ENCODE data around the gene FAM90A1. TPM values are rescaled to one million over a fixed set of nuclear protein-coding genes. Genes with fewer than 3 reads are reported as not detected.
A peak's percentile ranks its signal among the peaks of the same experiment; 100 is the strongest.
"Not testable (repeated sequence)": the region's sequence is repeated elsewhere in the genome, so short reads cannot be mapped to it uniquely, and the experiment has no call there.

Gene FAM90A1, protein sequence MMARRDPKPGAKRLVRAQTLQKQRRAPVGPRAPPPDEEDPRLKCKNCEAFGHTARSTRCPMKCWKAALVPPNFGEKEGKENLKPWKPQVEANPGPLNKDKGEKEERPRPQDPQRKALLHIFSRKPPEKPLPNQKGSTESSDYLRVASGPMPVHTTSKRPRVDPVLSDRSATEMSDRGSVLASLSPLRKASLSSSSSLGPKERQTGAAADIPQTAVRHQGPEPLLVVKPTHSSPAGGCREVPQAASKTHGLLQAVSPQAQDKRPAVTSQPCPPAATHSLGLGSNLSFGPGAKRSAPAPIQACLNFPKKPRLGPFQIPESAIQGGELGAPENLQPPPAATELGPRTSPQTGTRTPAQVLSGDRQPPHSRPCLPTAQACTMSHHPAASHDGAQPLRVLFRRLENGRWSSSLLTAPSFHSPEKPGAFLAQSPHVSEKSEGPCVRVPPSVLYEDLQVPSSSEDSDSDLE
- polyA plus RNA-seq (ENCODE audit: insufficient read length) = 1.8 TPM

DNA sequence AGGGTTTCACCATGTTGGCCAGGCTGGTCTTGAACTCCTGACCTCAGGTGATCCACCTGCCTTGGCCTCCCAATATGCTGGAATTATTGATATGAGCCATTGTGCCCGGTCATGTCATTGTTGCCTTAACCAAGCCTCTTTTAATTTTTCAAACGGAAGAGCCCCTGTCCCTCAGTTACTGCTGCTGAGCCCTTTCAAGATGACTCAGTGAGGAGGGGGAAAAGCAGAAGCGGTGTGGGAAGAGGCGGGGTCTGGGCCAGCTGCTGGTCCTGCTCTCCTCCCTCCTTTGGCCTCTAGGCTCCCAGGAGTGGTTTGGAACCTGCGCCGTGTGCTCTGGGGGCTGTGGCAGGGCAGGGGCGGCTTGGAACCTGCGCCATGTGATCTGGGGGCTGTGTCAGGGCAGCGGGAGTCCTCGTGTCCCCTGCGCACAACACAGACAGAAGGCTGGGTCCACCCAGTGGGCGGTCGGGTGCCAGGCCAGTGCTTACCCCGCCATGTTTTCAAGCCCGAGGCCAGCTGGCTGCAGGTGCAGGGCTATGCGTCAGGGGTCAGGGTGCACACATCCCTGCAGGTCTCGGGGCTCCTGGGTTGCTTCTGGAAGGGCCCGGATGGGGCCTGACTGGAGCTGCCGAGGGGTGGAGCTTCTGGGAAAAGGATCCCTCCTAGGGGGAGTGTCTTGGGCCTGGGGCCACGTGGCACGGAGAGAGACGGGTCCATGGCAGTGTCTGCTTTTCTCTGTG is at the start of gene FAM90A1:
FAM90A1 (minus strand) TSS at position 627 of the 740 bp plus-strand sequence. CDS start 2,786 bp downstream, outside the sequence.
- not testable (repeated sequence) for DNase-seq (ENCODE audit: low read depth)

DNA sequence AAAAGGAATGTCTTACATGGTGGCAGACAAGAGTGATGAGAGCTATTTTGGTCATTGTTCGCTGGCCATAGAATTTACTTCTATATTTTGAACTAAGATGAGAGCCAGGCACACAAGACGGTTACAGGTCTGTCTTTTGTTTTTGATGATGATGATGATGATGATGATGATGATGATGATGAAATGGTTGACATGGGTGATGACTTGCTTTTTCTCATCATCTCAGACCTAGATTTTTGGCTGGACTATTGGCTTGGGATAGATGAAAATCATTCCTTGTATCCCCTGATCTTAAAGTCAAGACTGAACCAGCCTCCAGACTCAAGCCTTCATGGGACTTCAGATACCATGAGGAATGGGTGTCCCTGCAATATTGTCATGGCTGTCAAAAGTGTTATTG is 49.0 kb upstream of the FAM90A1 start:
- DNase-seq (ENCODE audit: low read depth) = not testable (repeated sequence)

DNA sequence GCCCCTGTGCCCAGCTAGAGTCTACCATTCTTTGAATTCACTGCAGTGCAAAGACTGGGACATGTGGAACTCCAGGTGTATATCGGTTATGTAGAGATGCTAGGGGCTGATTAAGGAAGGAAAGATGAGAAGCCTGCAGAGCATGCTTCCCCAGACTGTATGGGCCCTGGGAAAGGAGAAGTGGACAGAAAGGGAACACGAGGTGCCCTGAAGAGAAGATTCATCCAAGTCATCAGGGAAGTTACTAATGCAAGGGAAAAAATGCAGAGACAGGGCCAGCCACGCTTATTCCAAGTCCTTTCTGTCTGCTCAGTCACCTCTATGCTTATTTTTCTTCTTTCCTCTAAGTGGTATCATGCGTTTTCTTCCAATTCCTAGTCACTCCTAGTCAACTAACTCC is 39.3 kb upstream of the FAM90A1 start:
- not testable (repeated sequence) for DNase-seq (ENCODE audit: low read depth)

DNA sequence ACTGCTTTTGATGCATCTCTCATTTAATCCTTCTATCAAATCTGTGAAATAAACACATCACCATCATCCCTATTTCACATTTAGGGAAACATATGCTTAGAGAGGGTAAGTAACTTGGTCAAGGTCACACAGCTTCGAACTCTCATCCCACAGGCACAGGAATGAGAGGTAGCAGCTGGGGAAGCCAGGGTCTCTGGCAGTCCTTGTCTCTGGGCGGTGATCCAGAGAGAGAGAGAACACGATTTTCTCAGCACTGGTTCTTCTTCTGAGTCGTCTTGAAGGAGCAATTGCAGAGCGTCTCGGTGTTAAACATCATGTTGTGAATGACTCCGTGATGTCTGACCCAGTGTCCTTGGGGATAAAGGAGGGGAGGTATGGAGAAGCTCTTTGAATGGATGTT is 36.8 kb upstream of the FAM90A1 start:
- not testable (repeated sequence) for DNase-seq (ENCODE audit: low read depth)

DNA sequence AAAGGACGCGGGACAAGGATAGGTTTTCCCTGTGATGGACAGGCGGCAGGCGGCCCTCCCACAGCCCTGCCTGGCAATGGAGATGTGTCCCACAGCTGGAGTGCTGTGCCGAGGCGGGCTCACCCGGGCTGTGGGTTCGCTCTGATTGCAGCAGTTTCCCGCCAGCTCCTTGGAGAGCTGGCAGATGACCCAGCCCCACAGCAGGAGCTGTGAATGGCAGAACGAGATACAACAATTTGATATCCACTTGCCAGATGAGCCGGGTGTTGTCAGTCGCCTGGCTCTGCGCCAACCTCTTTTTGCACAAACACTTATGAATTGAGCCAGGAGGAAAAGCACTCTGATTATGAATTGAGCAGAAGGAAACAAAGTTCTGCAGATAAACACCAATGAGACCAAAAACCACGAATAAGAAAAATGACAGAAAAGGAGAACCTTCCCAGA is 33.7 kb upstream of the FAM90A1 start:
- DNase-seq (ENCODE audit: low read depth) = not testable (repeated sequence)

DNA sequence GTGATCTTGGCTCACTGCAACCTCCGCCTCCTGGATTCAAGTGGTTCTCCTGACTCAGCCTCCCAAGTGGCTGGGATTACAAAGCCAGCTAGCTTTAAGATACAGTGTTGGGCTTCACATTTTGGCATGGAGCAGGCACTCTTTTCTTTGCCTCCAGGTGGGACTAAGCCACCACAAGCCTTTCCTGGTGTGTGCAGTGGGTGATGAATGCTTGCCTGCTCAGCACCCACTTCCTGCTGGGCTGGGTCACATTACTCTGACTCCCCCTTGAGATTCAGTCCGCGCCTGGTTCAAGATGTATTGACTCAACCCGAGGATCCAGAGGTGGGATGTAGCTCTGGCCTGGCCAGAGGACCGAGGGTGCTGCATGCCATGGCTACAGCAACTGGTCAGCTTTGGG is 28.9 kb upstream of the FAM90A1 start:
- DNase-seq (ENCODE audit: low read depth) = not testable (repeated sequence)

DNA sequence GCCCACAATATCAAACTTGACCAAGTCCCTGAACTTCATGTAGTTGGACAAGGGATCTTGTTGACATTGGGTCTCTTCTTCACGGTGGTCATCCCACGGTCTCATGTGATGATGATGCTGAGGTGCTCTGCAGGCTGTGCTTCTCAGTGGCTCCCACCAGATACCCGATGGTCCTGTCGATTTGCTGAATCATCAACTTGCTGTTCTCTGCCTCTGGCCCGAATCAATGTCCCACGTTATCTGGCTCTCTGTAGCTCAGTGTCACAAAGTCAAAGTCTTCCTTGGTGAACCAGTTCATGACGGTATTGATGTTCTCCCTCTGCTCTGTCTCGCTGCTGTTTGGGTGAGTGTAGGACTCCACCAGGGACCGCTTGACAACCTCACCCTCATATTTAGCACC is 27.3 kb upstream of the FAM90A1 start:
- not testable (repeated sequence) for DNase-seq (ENCODE audit: low read depth)

DNA sequence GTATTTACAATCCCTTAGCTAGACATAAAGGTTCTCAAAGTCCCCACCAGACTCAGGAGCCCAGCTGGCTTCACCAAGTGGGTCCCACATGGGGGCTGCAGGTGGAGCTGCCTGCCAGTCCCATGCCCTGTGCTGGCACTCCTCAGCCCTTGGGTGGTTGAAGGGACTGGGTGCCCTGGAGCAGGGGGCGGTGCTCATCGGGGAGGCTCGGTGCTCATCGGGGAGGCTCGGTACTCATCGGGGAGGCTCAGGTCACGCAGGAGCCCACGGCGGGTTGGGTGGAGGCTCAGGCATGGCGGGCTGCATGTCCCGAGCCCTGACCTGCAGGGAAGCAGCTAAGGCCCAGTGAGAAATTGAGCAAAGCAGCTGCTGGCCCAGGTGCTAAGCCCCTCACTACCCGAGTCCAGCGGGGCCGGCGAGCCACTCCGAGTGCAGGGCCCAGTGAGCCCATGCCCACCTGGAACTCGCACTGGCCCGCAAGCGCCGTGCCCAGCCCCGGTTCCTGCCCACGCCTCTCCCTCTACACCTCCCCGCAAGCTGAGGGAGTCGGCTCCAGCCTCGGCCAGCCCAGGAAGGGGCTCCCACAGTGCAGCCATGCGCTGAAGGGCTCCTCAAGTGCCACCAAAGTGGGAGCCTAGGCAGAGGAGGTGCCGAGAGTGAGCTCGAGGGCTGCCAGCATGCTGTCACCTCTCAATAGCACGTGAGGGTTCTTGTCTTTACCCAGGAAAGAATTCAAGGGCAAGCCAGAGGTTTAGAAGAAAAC is 24.8 kb upstream of the FAM90A1 start:
- DNase-seq (ENCODE audit: low read depth) = not testable (repeated sequence)

DNA sequence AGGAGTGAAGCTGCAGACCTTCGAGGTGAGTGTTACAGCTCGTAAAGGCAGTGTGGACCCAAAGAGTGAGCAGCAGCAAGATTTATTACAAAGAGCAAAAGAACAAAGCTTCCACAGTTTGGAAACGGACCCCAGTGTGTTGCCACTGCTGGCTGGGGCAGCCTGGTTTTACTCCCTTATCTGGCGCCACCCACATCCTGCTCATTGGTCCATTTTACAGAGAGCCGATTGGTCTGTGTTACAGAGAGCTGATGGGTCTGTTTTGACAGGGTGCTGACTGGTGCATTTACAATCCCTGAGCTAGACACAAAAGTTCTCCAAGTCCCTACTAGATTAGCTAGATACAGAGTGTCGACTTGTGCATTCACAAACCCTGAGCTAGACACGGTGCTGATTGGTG is 24.2 kb upstream of the FAM90A1 start:
- not testable (repeated sequence) for DNase-seq (ENCODE audit: low read depth)

DNA sequence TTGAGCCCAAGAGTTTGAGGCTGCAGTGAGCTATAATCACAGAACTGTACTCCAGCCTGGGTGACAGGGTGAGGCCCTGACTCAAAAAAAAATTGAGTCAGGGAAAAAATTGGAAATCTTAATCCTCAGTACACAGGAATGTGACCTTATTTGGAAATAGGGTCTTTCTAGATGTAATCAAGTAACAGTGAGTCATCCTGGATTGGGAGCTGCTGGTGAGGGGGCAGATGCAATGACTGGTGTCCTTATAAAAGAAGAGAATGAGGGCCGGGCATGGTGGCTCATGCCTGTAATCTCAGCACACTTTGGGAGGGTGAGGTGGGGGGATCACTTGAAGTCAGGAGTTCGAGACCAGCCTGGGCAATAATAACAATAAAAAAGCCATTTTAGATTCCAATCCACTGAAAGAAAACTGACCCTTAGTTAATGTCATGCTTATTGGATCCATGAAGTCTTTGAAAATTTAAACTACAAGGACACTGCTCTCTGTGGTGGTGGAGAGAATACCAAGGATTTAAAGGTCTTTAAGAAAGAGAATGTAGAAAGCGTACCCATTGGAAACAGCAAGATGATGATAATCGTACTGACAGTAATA is 19.6 kb upstream of the FAM90A1 start:
- DNase-seq (ENCODE audit: low read depth) = not testable (repeated sequence)

DNA sequence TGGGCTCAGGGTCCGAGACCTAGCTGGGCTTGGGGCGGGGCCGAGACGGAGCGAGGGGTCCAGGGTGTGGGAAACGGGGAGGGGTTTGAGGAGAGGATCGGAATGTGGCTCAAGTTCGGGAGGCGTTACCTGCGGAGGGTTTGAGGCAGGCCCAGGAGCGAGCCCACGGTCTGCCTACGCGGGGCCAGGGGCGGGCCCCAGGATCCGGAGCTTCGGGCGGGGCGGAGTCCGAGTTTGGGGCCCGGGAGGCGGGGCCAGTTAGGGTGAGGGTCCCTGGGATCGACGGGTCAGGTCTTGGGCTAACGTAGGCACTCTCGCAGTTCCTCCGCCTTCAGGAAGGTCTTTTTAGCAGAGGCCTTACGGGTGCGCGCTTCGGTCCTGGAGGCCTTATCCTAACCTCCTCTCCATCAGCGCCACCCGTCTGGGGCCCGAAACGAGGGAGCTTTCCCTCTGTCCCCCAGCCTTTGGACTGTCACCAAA is 16.3 kb upstream of the FAM90A1 start:
- DNase-seq (ENCODE audit: low read depth) = not testable (repeated sequence)

DNA sequence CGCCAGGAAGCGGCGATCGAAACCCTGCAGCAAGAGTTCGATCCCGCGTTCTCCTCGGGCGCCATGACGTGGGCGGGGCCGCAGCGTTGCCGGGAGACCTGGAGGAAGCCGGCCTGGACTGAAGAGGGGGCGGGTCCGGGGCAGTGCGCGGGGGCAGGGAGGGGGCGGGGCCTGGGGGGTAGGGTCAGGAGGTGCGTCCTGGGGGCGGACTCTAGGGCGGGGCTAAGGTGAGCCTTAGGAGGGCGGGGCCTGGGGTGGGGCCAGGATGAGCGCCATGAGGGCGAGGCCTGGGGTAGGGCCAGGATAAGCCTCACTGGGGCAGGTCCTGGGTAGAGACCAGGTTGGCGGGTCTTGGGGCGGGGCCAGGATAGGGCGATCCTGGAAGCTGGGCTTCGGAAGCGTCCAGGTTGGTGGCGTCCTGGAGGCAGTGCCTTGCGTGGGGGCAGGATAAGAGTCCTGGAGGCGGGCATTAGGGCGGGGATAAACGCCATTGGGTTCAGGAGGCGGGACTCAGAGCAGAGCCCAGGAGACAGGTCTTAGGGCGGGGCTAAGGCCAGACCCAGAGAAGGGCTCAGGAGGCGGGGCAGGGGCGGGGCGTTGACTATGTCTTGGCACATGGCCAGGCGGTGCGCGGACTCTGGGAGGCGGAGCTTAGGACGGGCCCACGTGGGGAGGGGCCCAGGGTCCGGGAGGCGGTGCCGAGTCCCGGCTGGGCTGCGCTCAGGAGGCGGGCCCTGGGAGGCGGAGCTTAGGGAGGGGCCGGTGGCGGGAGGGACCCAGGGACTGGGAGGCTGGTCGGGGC is 15.7 kb upstream of the FAM90A1 start:
- DNase-seq (ENCODE audit: low read depth) = peak; percentile 50

DNA sequence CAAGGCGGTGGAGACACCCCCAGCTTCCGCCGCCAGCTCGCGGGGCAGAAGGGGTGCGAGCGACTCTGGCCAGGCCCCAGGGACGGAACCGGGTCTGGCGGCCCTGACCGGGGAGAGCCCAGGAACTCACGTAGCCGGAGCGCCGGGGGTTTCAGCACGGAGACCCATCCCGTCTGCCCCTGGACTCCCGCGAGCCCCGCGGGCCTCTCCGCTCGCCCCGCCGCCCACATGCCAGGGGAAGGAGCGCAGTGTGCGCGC is 15.1 kb upstream of the FAM90A1 start:
- not testable (repeated sequence) for DNase-seq (ENCODE audit: low read depth)

DNA sequence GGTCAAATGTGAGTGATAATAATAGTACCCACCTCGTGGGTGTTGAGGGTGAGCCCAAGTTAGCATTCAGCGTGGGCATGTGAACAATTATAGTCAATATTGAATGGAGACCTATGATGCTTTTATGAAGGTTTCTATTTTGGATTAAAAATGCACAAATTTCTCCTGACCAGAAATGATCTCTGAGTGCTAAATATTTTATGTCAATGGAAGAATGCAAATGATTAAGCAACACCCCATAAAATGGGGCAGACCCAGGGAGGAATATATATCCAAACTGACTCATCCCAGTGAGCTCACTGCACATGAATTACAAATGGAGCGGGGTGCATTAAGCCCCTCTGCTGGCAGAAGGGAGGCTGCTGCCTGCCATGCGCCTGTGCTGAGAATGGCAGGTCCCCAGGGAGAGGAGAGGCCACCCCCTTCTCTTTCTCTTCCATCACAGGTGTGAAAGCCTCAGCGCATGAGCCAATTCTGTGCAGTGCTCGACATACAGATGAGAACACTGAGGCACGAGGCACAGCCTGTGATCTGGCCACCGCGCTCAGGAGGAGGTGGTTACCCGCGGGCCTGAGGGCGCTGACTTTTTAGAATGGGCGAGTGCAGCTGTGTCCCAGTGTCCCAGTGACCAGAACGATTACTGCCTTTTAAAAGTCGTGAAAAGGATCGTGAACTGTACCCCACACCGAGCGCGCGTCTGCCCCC is 14.7 kb upstream of the FAM90A1 start:
- DNase-seq (ENCODE audit: low read depth) = not testable (repeated sequence)

DNA sequence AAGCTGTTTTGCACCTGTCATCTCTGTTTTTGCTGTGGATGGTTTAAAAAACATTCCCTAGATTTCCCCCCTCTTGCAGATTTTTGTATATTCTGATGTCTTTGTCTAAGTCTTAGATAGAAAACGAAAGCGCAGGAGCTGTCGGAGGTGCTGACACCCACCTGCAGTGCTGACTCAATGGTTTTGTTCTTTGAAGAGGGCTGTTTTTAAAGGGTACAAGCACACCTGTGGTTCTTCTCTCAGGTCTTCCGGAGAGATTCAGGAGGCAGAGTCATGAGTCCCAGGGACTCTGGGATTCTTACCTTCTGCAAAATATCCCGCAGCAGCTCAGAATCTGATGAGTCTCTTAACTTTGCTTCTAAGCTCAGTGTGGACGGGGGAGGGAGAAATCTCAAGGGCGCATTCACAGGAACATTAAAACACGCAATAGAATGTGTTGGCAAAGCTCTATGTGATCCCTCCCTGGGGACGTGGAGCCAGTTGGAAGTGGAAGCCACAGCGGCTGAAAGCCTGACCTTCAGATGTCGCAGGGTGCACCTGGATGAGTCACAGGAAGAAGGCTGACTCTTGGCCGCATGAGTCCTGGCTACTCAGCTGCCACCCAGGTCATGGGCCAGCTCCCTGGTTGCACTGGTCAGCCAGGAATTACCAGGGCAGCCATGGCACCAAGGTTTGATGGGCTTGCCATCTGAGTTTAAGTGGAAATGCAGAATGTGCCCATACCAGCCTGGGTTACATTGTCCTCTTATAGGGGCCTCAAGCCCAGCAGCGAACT is 13.1 kb upstream of the FAM90A1 start:
- not testable (repeated sequence) for DNase-seq (ENCODE audit: low read depth)

DNA sequence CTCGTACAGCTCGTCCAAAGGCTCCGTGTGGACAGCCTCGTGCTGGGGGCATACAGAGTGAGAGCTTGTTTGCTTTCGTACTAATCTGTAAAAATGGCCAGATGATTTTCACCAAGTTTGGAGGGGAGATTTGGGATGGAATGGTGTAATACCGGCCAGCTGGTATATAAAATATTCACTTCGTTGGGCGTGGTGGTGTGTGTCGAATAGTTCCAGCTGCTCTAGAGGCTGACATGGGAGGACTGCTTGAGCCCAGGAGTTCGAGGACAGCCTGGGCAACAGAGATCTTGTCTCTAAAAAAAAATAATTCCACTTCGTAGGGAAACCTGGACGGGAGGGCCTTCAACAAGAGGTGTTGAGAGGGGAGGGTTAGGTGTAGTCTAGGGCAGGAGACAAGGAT is 9.6 kb upstream of the FAM90A1 start:
- DNase-seq (ENCODE audit: low read depth) = not testable (repeated sequence)

DNA sequence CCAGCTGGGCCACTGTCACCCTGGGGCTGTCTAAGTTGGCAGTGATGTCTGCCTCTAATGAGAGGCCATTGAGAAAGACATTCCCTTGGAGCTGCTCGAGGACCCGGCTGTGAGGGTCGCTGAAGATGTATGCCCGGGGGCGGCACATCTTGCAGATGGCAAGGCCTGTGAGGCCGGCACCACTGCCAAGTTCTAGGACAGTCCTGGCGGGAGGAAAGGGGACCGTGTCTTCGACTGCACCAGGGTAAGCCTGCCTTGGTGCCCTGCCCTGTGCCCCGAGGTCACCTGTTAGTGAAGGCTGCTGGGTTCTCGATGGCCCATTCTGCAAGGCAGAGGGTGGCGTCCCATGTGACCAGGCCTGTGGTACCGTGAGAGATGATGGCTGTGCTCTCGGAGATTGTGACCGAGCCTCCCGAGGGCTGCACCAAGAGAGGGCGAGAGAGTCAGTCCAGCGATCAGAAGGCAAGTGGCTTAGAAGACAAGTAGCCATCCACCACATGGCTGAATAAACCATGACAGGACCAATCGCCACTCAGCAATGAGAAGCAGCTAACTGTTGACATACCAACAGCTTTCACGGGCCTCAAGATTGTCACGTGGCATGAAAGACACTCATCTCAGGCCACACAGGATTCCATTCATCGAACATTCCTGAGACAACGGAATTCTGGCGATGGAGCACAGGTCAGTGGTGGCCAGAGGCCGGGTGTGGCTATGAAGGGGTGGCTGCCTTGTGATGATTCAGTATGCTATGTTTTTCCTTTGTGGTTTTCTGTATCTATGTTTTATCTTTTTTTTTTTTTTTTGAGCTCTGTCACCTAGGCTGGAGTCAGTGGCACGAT is 8.1 kb upstream of the FAM90A1 start:
- DNase-seq (ENCODE audit: low read depth) = not testable (repeated sequence)

DNA sequence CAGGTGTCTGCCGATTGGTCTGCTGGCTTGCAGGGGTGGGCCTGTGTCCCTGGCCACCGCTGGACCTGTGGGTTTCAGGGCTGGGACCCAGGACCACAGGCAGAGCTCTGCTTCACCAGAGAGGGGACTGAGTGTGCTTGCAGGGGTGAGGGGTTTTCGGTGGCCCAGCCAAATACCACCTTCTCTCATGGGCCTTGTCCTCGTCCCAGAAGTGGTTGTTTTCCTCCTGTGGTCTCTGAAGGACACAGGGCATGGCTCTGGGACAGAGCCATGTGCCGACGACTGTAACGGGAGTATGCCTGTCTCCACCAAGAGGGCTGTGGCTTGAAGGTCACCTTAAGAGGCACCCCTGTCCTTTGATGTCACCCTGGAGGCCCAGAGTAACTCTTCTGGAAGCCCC is 7.3 kb upstream of the FAM90A1 start:
- not testable (repeated sequence) for DNase-seq (ENCODE audit: low read depth)
